Activated CD8-positive, alpha-beta T cell treated with anti-CD3 and anti-CD28 coated beads, Interleukin-2, amount 10 ng/mL, durations not matched to agents 7 days and 5 days (primary cell): ENCODE results near the gene SH3RF3. TPM values are rescaled to one million over a fixed set of nuclear protein-coding genes. Genes with fewer than 3 reads are reported as not detected.

ENCODE experiments used
- ATAC-seq: fragments of 150-1000 bp; cut with Tn5 transposase; one replicate; pipeline ENCODE4 v1.10.0; 2021; ENCODE audit warnings: moderate library complexity
- CTCF ChIA-PET: fragments of 350-600 bp; sonication (Branson Sonifier 250); formaldehyde crosslinking; loops from one replicate; lab custom pipeline; 2021; ENCODE audit warnings: antibody characterized with exemption; lab: Charles Lee
- POLR2A ChIA-PET: fragments of 350-600 bp; sonication (Branson Sonifier 250); formaldehyde crosslinking; loops from one replicate; lab custom pipeline; 2021; ENCODE audit warnings: antibody characterized with exemption; lab: Charles Lee
- DNase-seq: peaks from one replicate; pipeline ENCODE4 v3.0.0-alpha.2; 2020
- H3K27ac Mint-ChIP-seq: one replicate; pipeline ENCODE4 v1.8.0; 2021; ENCODE audit warnings: mild to moderate bottlenecking, mixed read lengths
- H3K27me3 Mint-ChIP-seq: one replicate; pipeline ENCODE4 v1.8.0; 2021; ENCODE audit warnings: low read depth, mixed read lengths
- H3K36me3 Mint-ChIP-seq: one replicate; pipeline ENCODE4 v1.8.0; 2021; ENCODE audit warnings: low read depth, mixed read lengths
- H3K4me1 Mint-ChIP-seq: one replicate; pipeline ENCODE4 v1.8.0; 2021; ENCODE audit warnings: low read depth, mixed read lengths
- H3K4me3 Mint-ChIP-seq: one replicate; pipeline ENCODE4 v1.8.0; 2021; ENCODE audit warnings: mild to moderate bottlenecking, mixed read lengths
- H3K9me3 Mint-ChIP-seq: one replicate; pipeline ENCODE4 v1.8.0; 2022; ENCODE audit warnings: mixed read lengths; ENCODE audit not compliant: insufficient read depth
- total RNA-seq, 2 experiments: library from RNA; stranded (reverse); gene quantifications; one replicate each; pipeline ENCODE4 v1.2.3, GENCODE V29; 2021

Gene SH3RF3
- total RNA-seq, 2 experiments from 2014 or later = 0.10 TPM; not detected in 1

GRCh38 chr2:109373791-109374547, 245.0 kb downstream of the SH3RF3 start:
- Mint-ChIP-seq H3K4me3 (no peak overlapping the region), H3K36me3 (no peaks in the 10 kb centered on the region), H3K9me3 (no peaks in the 10 kb centered on the region), H3K27ac (no peak overlapping the region), H3K27me3 (no peaks in the 10 kb centered on the region), H3K4me1 (no peaks in the 10 kb centered on the region)
- DNase-seq (no peak), ATAC-seq (no peak)
- ChIA-PET POLR2A (no interaction called here), CTCF (no interaction called here)

GRCh38 chr2:109374548-109375130, 245.6 kb downstream of the SH3RF3 start:
- POLR2A ChIA-PET = no interaction called here
- H3K27ac Mint-ChIP-seq = no peak overlapping the region
- DNase-seq (no peak), ATAC-seq (no peak)
- CTCF ChIA-PET = no interaction called here
- no peaks in the 10 kb centered on the region for H3K36me3 Mint-ChIP-seq
- H3K9me3 Mint-ChIP-seq = no peaks in the 10 kb centered on the region
- H3K4me3 Mint-ChIP-seq = no peak overlapping the region
- H3K27me3 Mint-ChIP-seq = no peaks in the 10 kb centered on the region
- H3K4me1 Mint-ChIP-seq = no peaks in the 10 kb centered on the region

GRCh38 chr2:109375131-109375561, 246.1 kb downstream of the SH3RF3 start:
- CTCF ChIA-PET = no interaction called here
- no peaks in the 10 kb centered on the region for H3K4me1 Mint-ChIP-seq
- POLR2A ChIA-PET = no interaction called here
- DNase-seq = no peak
- no peaks in the 10 kb centered on the region for H3K9me3 Mint-ChIP-seq
- no peaks in the 10 kb centered on the region for H3K27me3 Mint-ChIP-seq
- no peak for ATAC-seq
- no peaks in the 10 kb centered on the region for H3K36me3 Mint-ChIP-seq
- H3K27ac Mint-ChIP-seq = no peak overlapping the region
- no peak overlapping the region for H3K4me3 Mint-ChIP-seq

GRCh38 chr2:109375656-109376055, 246.7 kb downstream of the SH3RF3 start:
- Mint-ChIP-seq H3K4me1 (no peaks in the 10 kb centered on the region), H3K9me3 (no peaks in the 10 kb centered on the region), H3K27ac (no peak overlapping the region), H3K27me3 (no peaks in the 10 kb centered on the region), H3K4me3 (no peak overlapping the region), H3K36me3 (no peaks in the 10 kb centered on the region)
- ChIA-PET POLR2A (no interaction called here), CTCF (no interaction called here)
- ATAC-seq (no peak), DNase-seq (no peak)

GRCh38 chr2:109376115-109376514, 247.1 kb downstream of the SH3RF3 start:
- CTCF ChIA-PET = no interaction called here
- no peaks in the 10 kb centered on the region for H3K27me3 Mint-ChIP-seq
- no peaks in the 10 kb centered on the region for H3K9me3 Mint-ChIP-seq
- H3K27ac Mint-ChIP-seq = no peak overlapping the region
- no peak overlapping the region for H3K4me3 Mint-ChIP-seq
- ATAC-seq (no peak), DNase-seq (no peak)
- POLR2A ChIA-PET = no interaction called here
- no peaks in the 10 kb centered on the region for H3K36me3 Mint-ChIP-seq
- no peaks in the 10 kb centered on the region for H3K4me1 Mint-ChIP-seq

GRCh38 chr2:109376796-109377495, 247.9 kb downstream of the SH3RF3 start:
- Mint-ChIP-seq H3K27ac (no peak overlapping the region), H3K36me3 (no peaks in the 10 kb centered on the region), H3K27me3 (no peaks in the 10 kb centered on the region), H3K4me1 (no peaks in the 10 kb centered on the region), H3K9me3 (no peaks in the 10 kb centered on the region), H3K4me3 (no peak overlapping the region)
- ChIA-PET CTCF (interaction anchor here (0.6 to 1.1 kb wide), 2 partner anchors 85 to 133 kb away, joined by 3 to 4 read pairs; no protein-coding TSS in a partner anchor), POLR2A (no interaction called here)
- ATAC-seq = no peak
- DNase-seq = no peak

- no peak for DNase-seq
- Mint-ChIP-seq H3K9me3 (no peaks in the 10 kb centered on the region), H3K27ac (no peak overlapping the region), H3K4me1 (no peaks in the 10 kb centered on the region), H3K36me3 (no peaks in the 10 kb centered on the region), H3K27me3 (no peaks in the 10 kb centered on the region), H3K4me3 (no peak overlapping the region)
- no peak for ATAC-seq
- ChIA-PET CTCF (interaction anchor here (1.1 kb wide), 1 partner anchor 132 kb away, joined by 4 read pairs; no protein-coding TSS in a partner anchor), POLR2A (no interaction called here)
These were observed 249.0 kb downstream of the SH3RF3 start for GRCh38 chr2:109377976-109378375.

GRCh38 chr2:109378682-109379081, 249.7 kb downstream of the SH3RF3 start:
- ChIA-PET POLR2A (no interaction called here), CTCF (no interaction called here)
- Mint-ChIP-seq H3K27me3 (no peaks in the 10 kb centered on the region), H3K4me3 (no peak overlapping the region), H3K27ac (no peak overlapping the region), H3K9me3 (no peaks in the 10 kb centered on the region), H3K4me1 (no peaks in the 10 kb centered on the region), H3K36me3 (no peaks in the 10 kb centered on the region)
- ATAC-seq = no peak
- DNase-seq = no peak

- no peak overlapping the region for H3K4me3 Mint-ChIP-seq
- ATAC-seq = no peak
- no peak for DNase-seq
- ChIA-PET CTCF (no interaction called here), POLR2A (no interaction called here)
- H3K27me3 Mint-ChIP-seq = no peaks in the 10 kb centered on the region
- no peaks in the 10 kb centered on the region for H3K4me1 Mint-ChIP-seq
- H3K9me3 Mint-ChIP-seq = no peaks in the 10 kb centered on the region
- no peaks in the 10 kb centered on the region for H3K36me3 Mint-ChIP-seq
- H3K27ac Mint-ChIP-seq = no peak overlapping the region
These were observed 250.5 kb downstream of the SH3RF3 start for GRCh38 chr2:109379507-109379906.

GRCh38 chr2:109380502-109381326, 251.7 kb downstream of the SH3RF3 start:
- ATAC-seq (no peak), DNase-seq (no peak)
- POLR2A ChIA-PET = no interaction called here
- Mint-ChIP-seq H3K27me3 (no peaks in the 10 kb centered on the region), H3K27ac (no peak overlapping the region), H3K4me3 (no peak overlapping the region), H3K4me1 (no peaks in the 10 kb centered on the region), H3K9me3 (no peaks in the 10 kb centered on the region), H3K36me3 (no peaks in the 10 kb centered on the region)
- CTCF ChIA-PET = interaction anchor here (1.1 kb wide), 1 partner anchor 224 kb away, joined by 3 read pairs; no protein-coding TSS in a partner anchor

- H3K27ac Mint-ChIP-seq = no peak overlapping the region
- H3K4me1 Mint-ChIP-seq = no peaks in the 10 kb centered on the region
- H3K27me3 Mint-ChIP-seq = no peaks in the 10 kb centered on the region
- H3K9me3 Mint-ChIP-seq = no peaks in the 10 kb centered on the region
- CTCF ChIA-PET = no interaction called here
- POLR2A ChIA-PET = no interaction called here
- H3K4me3 Mint-ChIP-seq = no peak overlapping the region
- DNase-seq (no peak), ATAC-seq (no peak)
- H3K36me3 Mint-ChIP-seq = no peaks in the 10 kb centered on the region
These were observed 252.4 kb downstream of the SH3RF3 start for GRCh38 chr2:109381327-109381820.
